ENCODE data around the gene KCNJ16. TPM values are rescaled to one million over a fixed set of nuclear protein-coding genes. Genes with fewer than 3 reads are reported as not detected.
A peak's percentile ranks its signal among the peaks of the same experiment; 100 is the strongest.

Gene KCNJ16
- total and polyA plus RNA-seq, 2 experiments from 2014 or later: not detected

GRCh38 chr17:70165383-70165782, 90.4 kb downstream of the KCNJ16 start:
- Histone ChIP-seq H4K20me1 (ENCODE audit: insufficient read depth) (no peaks in the 10 kb centered on the region), H3K4me2 (ENCODE audit: unreplicated experiment) (no peak overlapping the region), H3K4me3 (no peak overlapping the region), H3K4me1 (ENCODE audit: insufficient read depth) (no peaks in the 10 kb centered on the region), H3K36me3 (ENCODE audit: low read depth) (no peaks in the 10 kb centered on the region), H3K9me2 (ENCODE audit: insufficient read depth) (no peaks in the 10 kb centered on the region), H3K79me2 (ENCODE audit: insufficient read depth) (no peaks in the 10 kb centered on the region), H3F3A (ENCODE audit: insufficient read depth) (no peaks in the 10 kb centered on the region), H2AFZ (no peak overlapping the region), H3K9me3 (ENCODE audit: low read depth) (no peaks in the 10 kb centered on the region), H3K27me3 (replicated peaks; ENCODE audit: insufficient read depth) (no peaks in the 10 kb centered on the region; the same call in 1 of the 2 replicates), H3K9ac (no peak overlapping the region), H3K27ac (no peak overlapping the region)
- 75 to 78% methylated on average over 2 of the region's 2 CpGs for WGBS, 2 experiments (ENCODE audit: low coverage in 1 of 2, low lambda C conversion rate in 2 of 2, missing lambda C conversion rate in 2 of 2)
- in situ Hi-C loops (cut with MboI): no loop called here
- no peak for DNase-seq
- TF ChIP-seq EZH2 (IDR thresholded peaks at IDR 0.05; ENCODE audit: insufficient read depth, poor library complexity, severe bottlenecking) (no peak), EZH2phosphoT487 (IDR thresholded peaks at IDR 0.05; ENCODE audit: insufficient read depth, low read depth) (no peak)

- Histone ChIP-seq H3K9ac (no peak overlapping the region), H3K4me3 (no peak overlapping the region), H3K79me2 (ENCODE audit: insufficient read depth) (no peaks in the 10 kb centered on the region), H3K27me3 (replicated peaks; ENCODE audit: insufficient read depth) (no peaks in the 10 kb centered on the region; the same call in 1 of the 2 replicates), H3F3A (ENCODE audit: insufficient read depth) (no peaks in the 10 kb centered on the region), H2AFZ (no peak overlapping the region), H3K4me2 (ENCODE audit: unreplicated experiment) (no peak overlapping the region), H3K36me3 (ENCODE audit: low read depth) (no peaks in the 10 kb centered on the region), H3K9me3 (ENCODE audit: low read depth) (no peaks in the 10 kb centered on the region), H3K9me2 (ENCODE audit: insufficient read depth) (no peaks in the 10 kb centered on the region), H3K27ac (no peak overlapping the region), H4K20me1 (ENCODE audit: insufficient read depth) (no peaks in the 10 kb centered on the region), H3K4me1 (ENCODE audit: insufficient read depth) (no peaks in the 10 kb centered on the region)
- no peak for DNase-seq
- in situ Hi-C loops (cut with MboI): no loop called here
- 83 to 84% methylated on average over 4 of the region's 4 CpGs for WGBS, 2 experiments (ENCODE audit: low coverage in 1 of 2, low lambda C conversion rate in 2 of 2, missing lambda C conversion rate in 2 of 2)
- TF ChIP-seq EZH2 (IDR thresholded peaks at IDR 0.05; ENCODE audit: insufficient read depth, poor library complexity, severe bottlenecking): no peak
- no peak for TF ChIP-seq EZH2phosphoT487 (IDR thresholded peaks at IDR 0.05; ENCODE audit: insufficient read depth, low read depth)
Observed at GRCh38 chr17:70166615-70167014, 91.6 kb downstream of the KCNJ16 start.

DNA sequence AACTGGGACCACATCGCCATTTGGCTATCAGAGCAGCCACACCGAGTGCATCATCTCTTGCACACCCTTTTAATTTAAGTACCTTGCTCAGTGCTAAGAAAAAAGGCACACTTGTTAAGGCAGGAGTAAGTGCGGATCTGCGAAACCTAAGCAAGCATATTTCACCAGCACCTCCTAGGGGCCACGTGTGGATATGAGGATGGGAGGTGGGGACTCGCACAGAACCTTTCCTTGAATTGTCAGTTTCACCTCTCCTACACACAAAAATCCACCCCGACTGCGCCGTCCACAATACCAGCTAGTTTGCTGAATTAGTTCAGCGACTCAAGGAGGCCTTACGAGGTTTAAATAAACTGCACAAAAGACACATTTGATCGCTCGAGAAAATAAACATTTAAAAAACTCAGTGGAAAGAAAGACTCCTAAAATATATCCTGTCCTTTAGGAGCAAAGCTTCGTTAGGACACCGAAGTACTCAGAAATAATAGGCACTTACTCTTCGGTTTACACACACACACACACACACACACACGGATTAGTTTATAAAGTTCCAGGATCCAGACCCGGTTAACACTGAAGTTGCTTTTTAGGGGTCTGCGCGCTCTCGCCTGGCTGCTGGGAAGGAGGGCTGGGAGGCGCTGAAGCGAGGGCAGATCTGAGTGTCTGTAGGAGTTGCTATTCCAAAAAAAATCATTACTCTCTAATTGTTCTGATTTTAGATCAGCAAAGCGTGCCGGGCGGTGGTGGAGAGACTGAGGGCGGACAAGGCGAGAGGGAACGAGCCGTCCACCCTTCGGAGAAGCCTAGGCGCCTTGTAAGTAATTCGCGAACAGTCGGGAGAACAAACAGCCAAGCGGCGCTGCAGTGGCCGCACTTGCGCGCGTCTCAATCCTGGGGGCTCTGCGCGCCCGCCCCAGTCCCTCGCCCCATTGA, 93.3 kb downstream of the KCNJ16 start:
- Histone ChIP-seq H3F3A (ENCODE audit: insufficient read depth) (peaks cover 10% of the 10 kb centered on the region; the same call in 1 of the 2 replicates), H2AFZ (peak overlapping the region; percentile 78), H3K27ac (no peak overlapping the region), H4K20me1 (ENCODE audit: insufficient read depth) (no peaks in the 10 kb centered on the region), H3K4me3 (peak overlapping the region; percentile 76), H3K4me1 (ENCODE audit: insufficient read depth) (peaks cover 12% of the 10 kb centered on the region), H3K36me3 (ENCODE audit: low read depth) (no peaks in the 10 kb centered on the region), H3K9ac (peak overlapping the region; percentile 25; the same call in 1 of the 2 replicates), H3K9me2 (ENCODE audit: insufficient read depth) (no peaks in the 10 kb centered on the region), H3K9me3 (ENCODE audit: low read depth) (no peaks in the 10 kb centered on the region), H3K4me2 (ENCODE audit: unreplicated experiment) (peak overlapping the region; percentile 93), H3K27me3 (replicated peaks; ENCODE audit: insufficient read depth) (no peaks in the 10 kb centered on the region; the same call in 1 of the 2 replicates), H3K79me2 (ENCODE audit: insufficient read depth) (no peaks in the 10 kb centered on the region)
- WGBS, 2 experiments (ENCODE audit: low coverage in 1 of 2, low lambda C conversion rate in 2 of 2, missing lambda C conversion rate in 2 of 2): 5% methylated on average over 45 of the region's 45 CpGs
- DNase-seq: peak; percentile 71
- TF ChIP-seq EZH2 (IDR thresholded peaks at IDR 0.05; ENCODE audit: insufficient read depth, poor library complexity, severe bottlenecking) (no peak), EZH2phosphoT487 (IDR thresholded peaks at IDR 0.05; ENCODE audit: insufficient read depth, low read depth) (no peak)
- in situ Hi-C loops (cut with MboI): no loop called here

DNA sequence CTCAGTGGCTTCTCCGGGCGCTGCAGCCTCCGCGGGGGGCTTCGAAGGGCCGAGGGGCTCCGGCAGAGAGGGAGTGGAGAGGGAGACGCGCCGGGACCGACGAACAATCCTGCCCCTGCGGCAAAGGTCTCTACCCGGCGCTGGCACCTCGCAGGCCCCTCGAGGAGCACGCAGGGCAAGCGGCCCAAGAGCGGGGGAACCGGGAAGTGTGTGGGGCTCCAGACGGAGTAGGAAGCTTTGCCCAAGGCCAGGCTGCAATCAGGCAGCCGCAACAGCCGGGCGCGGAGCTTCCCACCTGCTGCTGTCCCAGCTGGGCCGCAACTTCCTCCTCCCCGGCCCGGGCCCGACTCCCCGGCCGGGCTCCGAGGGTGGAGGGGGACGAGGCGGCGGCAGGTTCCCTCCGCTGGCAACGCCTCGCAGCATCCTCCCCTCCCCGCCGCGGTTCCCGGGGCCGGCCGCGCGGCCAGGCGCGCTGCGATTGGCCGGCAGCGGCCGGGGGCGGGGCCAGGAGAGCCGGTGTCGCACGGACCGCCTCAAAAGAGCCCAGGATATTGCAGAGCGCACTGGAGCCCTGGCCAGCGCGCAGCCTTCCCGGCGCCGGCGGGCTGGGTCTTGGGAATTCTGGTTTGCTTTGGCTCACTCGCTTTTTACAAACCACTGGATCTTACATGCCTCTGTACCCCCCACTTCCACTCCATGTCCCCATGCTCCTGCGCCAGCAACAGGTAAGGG, 94.1 kb downstream of the KCNJ16 start, which contains the start of gene KCNJ2:
KCNJ2 (plus strand) TSS at position 556 of the 732 bp plus-strand sequence. CDS start 5,508 bp downstream, outside the sequence.
- WGBS, 2 experiments (ENCODE audit: low coverage in 1 of 2, low lambda C conversion rate in 2 of 2, missing lambda C conversion rate in 2 of 2): 1% methylated on average over 48 to 55 of the region's 67 CpGs
- H3K9me3 ChIP-seq (ENCODE audit: low read depth): no peaks in the 10 kb centered on the region
- H3K27ac ChIP-seq: no peak within 1 kb of the TSS
- DNase-seq: peak; percentile 87
- H3K9ac ChIP-seq: peak within 1 kb of the TSS; percentile 45
- peak within 1 kb of the TSS; percentile 76 for H3K4me3 ChIP-seq
- TF ChIP-seq EZH2phosphoT487 (IDR thresholded peaks at IDR 0.05; ENCODE audit: insufficient read depth, low read depth): no peak
- in situ Hi-C loops (cut with MboI): no loop called here
- peak within 1 kb of the TSS; percentile 78 for H2AFZ ChIP-seq
- H3K4me2 ChIP-seq (ENCODE audit: unreplicated experiment): peak within 1 kb of the TSS; percentile 93
- no peaks in the 10 kb centered on the region for H3K36me3 ChIP-seq (ENCODE audit: low read depth)
- peaks cover 10% of the 10 kb centered on the region; the same call in 1 of the 2 replicates for H3F3A ChIP-seq (ENCODE audit: insufficient read depth)
- H3K4me1 ChIP-seq (ENCODE audit: insufficient read depth): peaks cover 13% of the 10 kb centered on the region
- H3K27me3 ChIP-seq (replicated peaks; ENCODE audit: insufficient read depth): no peaks in the 10 kb centered on the region; the same call in 1 of the 2 replicates
- H3K9me2 ChIP-seq (ENCODE audit: insufficient read depth): no peaks in the 10 kb centered on the region
- H3K79me2 ChIP-seq (ENCODE audit: insufficient read depth): no peaks in the 10 kb centered on the region
- H4K20me1 ChIP-seq (ENCODE audit: insufficient read depth): no peaks in the 10 kb centered on the region
